Coronary artery (tissue), 2 donors: Measurements from ENCODE around the gene FAM47E.

Experiments
- DNase-seq: peaks from one replicate; pipeline ENCODE4 v3.0.0-alpha.2; 2017; ENCODE audit warnings: low spot score
- H3K27ac ChIP-seq, 2 donors: fragments of 200-600 bp; sonication (generic); one replicate each; pipeline ENCODE4 v1.5.1; 2016 to 2019
- H3K4me3 ChIP-seq: fragments of 200-600 bp; sonication (generic); 2 replicates; pipeline ENCODE4 v1.5.1; 2016; ENCODE audit warnings: mild to moderate bottlenecking, moderate library complexity
- CTCF ChIP-seq: fragments of 200-600 bp; sonication (generic); IDR thresholded peaks from one replicate; pipeline ENCODE4 v1.5.1; 2019; ENCODE audit warnings: antibody characterized with exemption

Gene FAM47E

GRCh38 chr4:76252271-76252653 lies 741 bp downstream of the FAM47E start:
- no peak overlapping the region for H3K27ac ChIP-seq
- peak overlapping the region; percentile 88 for H3K4me3 ChIP-seq
- no peak for TF ChIP-seq CTCF
- DNase-seq = no peak

GRCh38 chr4:76253511-76253910 lies 2.0 kb downstream of the FAM47E start:
- Histone ChIP-seq H3K4me3 (no peak overlapping the region), H3K27ac (no peak overlapping the region)
- TF ChIP-seq CTCF = no peak
- DNase-seq = no peak

GRCh38 chr4:76256032-76256431 lies 4.5 kb downstream of the FAM47E start:
- DNase-seq = no peak
- TF ChIP-seq CTCF = no peak
- Histone ChIP-seq H3K27ac (no peak overlapping the region), H3K4me3 (no peak overlapping the region)

GRCh38 chr4:76256968-76257367 lies 5.4 kb downstream of the FAM47E start:
- TF ChIP-seq CTCF = no peak
- no peak for DNase-seq
- Histone ChIP-seq H3K27ac (no peak overlapping the region), H3K4me3 (no peak overlapping the region)

- Histone ChIP-seq H3K4me3 (no peak overlapping the region), H3K27ac (no peak overlapping the region)
- TF ChIP-seq CTCF = no peak
- no peak for DNase-seq
Measured at GRCh38 chr4:76257824-76258223, 6.3 kb downstream of the FAM47E start.

GRCh38 chr4:76260571-76260970 lies 9.1 kb downstream of the FAM47E start:
- no peak overlapping the region for H3K27ac ChIP-seq
- no peak for DNase-seq
- no peak overlapping the region for H3K4me3 ChIP-seq
- TF ChIP-seq CTCF = no peak

GRCh38 chr4:76265631-76266218 lies 14.2 kb downstream of the FAM47E start:
- TF ChIP-seq CTCF = no peak
- Histone ChIP-seq H3K4me3 (no peak overlapping the region), H3K27ac (no peak overlapping the region)
- DNase-seq = no peak
